Measurements from ENCODE around the gene OAS1.
"Not testable (repeated sequence)": the region's sequence is repeated elsewhere in the genome, so short reads cannot be mapped to it uniquely, and the experiment has no call there.

OAS1 gene

DNA sequence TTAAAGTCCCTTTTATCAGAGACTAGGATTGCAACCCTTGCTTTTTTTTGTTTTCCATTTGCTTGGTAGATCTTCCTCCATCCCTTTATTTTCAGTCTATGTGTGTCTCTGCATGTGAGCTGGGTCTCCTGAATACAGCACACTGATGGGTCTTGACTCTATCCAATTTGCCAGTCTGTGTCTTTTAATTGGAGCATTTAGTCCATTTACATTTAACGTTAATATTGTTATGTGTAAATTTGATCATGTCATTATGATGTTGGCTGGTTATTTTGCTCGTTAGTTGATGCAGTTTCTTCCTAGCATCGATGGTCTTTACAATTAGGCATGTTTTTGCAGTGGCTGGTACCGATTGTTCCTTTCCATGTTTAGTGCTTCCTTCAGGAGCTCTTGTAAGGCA lies 50.4 kb downstream of the OAS1 start:
- not testable (repeated sequence) for H3K27ac ChIP-seq (ENCODE audit: low read length); H3K9me3 ChIP-seq (ENCODE audit: control insufficient read depth in 1 of 2, low read length in 2 of 2); H3K4me3 ChIP-seq (ENCODE audit: low read depth in 1 of 2, low read length in 2 of 2); H3K4me1 ChIP-seq (ENCODE audit: control insufficient read depth in 1 of 2, insufficient read depth in 2 of 2, low read length in 2 of 2); H3K27me3 ChIP-seq (ENCODE audit: low read depth, low read length)
- H3K36me3 ChIP-seq (ENCODE audit: control insufficient read depth in 1 of 2, insufficient read depth in 2 of 2, low read length in 2 of 2): peaks cover 3 to 12% of the 10 kb centered on the region in 2 donors

DNA sequence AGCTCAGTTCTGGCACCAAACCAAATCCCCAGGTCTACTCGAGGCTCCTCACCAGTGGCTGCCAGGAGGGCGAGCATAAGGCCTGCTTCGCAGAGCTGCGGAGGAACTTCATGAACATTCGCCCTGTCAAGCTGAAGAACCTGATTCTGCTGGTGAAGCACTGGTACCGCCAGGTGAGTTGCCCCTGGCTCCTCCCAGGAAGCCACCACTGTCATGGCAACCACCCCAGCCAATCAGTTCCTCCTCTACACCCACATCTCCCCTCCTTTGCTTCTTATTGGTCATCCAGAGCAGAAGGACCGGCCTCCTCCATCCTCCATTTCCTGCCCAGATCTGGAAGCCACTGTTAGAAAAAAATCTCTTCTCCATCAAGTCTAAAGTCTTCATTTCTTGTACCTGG lies 54.3 kb downstream of the OAS1 start:
- Histone ChIP-seq H3K4me1 (ENCODE audit: control insufficient read depth in 1 of 2, insufficient read depth in 2 of 2, low read length in 2 of 2) (no peaks in the 10 kb centered on the region), H3K36me3 (ENCODE audit: control insufficient read depth in 1 of 2, insufficient read depth in 2 of 2, low read length in 2 of 2) (peaks cover 15 to 31% of the 10 kb centered on the region in 2 donors), H3K9me3 (ENCODE audit: control insufficient read depth in 1 of 2, low read length in 2 of 2) (peaks cover 0 to 8% of the 10 kb centered on the region in 2 donors), H3K27ac (ENCODE audit: low read length) (no peak overlapping the region), H3K4me3 (ENCODE audit: low read depth in 1 of 2, low read length in 2 of 2) (no peak overlapping the region), H3K27me3 (ENCODE audit: low read depth, low read length) (no peaks in the 10 kb centered on the region)

DNA sequence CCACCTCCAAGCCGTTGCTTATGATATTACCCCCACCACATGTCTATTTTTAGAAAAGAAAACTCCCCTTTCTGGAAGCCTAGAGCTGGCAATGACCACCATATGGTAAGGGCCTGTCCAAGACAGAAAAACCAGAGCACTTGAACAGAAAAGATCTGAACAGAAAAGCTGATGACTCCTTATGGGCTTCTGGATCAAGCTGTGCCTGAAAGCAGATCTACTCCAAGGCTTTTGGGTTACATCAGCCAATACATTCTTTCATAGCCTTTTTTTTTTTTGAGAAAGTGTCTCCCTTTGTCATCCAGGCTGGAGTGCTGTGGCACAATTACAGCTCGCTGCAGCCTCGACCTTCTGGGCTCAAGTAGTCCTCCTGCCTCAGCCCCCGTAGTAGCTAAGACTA lies 54.8 kb downstream of the OAS1 start:
- H3K4me3 ChIP-seq (ENCODE audit: low read depth in 1 of 2, low read length in 2 of 2): no peak overlapping the region
- no peak overlapping the region for H3K27ac ChIP-seq (ENCODE audit: low read length)
- H3K9me3 ChIP-seq (ENCODE audit: control insufficient read depth in 1 of 2, low read length in 2 of 2): peaks cover 0 to 8% of the 10 kb centered on the region in 2 donors
- H3K36me3 ChIP-seq (ENCODE audit: control insufficient read depth in 1 of 2, insufficient read depth in 2 of 2, low read length in 2 of 2): peaks cover 15 to 34% of the 10 kb centered on the region in 2 donors
- no peaks in the 10 kb centered on the region for H3K27me3 ChIP-seq (ENCODE audit: low read depth, low read length)
- H3K4me1 ChIP-seq (ENCODE audit: control insufficient read depth in 1 of 2, insufficient read depth in 2 of 2, low read length in 2 of 2): no peaks in the 10 kb centered on the region

GRCh38 chr12:112962561-112962960 lies 55.8 kb downstream of the OAS1 start:
- H3K9me3 ChIP-seq (ENCODE audit: control insufficient read depth in 1 of 2, low read length in 2 of 2): peaks cover 0 to 8% of the 10 kb centered on the region in 2 donors
- peaks cover 16 to 34% of the 10 kb centered on the region in 2 donors for H3K36me3 ChIP-seq (ENCODE audit: control insufficient read depth in 1 of 2, insufficient read depth in 2 of 2, low read length in 2 of 2)
- H3K27ac ChIP-seq (ENCODE audit: low read length): no peak overlapping the region
- H3K4me1 ChIP-seq (ENCODE audit: control insufficient read depth in 1 of 2, insufficient read depth in 2 of 2, low read length in 2 of 2): no peaks in the 10 kb centered on the region
- H3K4me3 ChIP-seq (ENCODE audit: low read depth in 1 of 2, low read length in 2 of 2): no peak overlapping the region
- H3K27me3 ChIP-seq (ENCODE audit: low read depth, low read length): no peaks in the 10 kb centered on the region

GRCh38 chr12:112963227-112963861 lies 56.6 kb downstream of the OAS1 start:
- no peak overlapping the region for H3K27ac ChIP-seq (ENCODE audit: low read length)
- H3K36me3 ChIP-seq (ENCODE audit: control insufficient read depth in 1 of 2, insufficient read depth in 2 of 2, low read length in 2 of 2): peaks cover 22 to 34% of the 10 kb centered on the region in 2 donors

GRCh38 chr12:112964067-112964670 lies 57.4 kb downstream of the OAS1 start:
- H3K36me3 ChIP-seq (ENCODE audit: control insufficient read depth in 1 of 2, insufficient read depth in 2 of 2, low read length in 2 of 2): peaks cover 22 to 34% of the 10 kb centered on the region in 2 donors
- no peak overlapping the region for H3K27ac ChIP-seq (ENCODE audit: low read length)
- H3K27me3 ChIP-seq (ENCODE audit: low read depth, low read length): no peaks in the 10 kb centered on the region
- no peaks in the 10 kb centered on the region for H3K4me1 ChIP-seq (ENCODE audit: control insufficient read depth in 1 of 2, insufficient read depth in 2 of 2, low read length in 2 of 2)
- no peak overlapping the region for H3K4me3 ChIP-seq (ENCODE audit: low read depth in 1 of 2, low read length in 2 of 2)
- peaks cover 0 to 6% of the 10 kb centered on the region in 2 donors for H3K9me3 ChIP-seq (ENCODE audit: control insufficient read depth in 1 of 2, low read length in 2 of 2)

More at GRCh38 chr12:112963227-112963861, 56.6 kb downstream of the OAS1 start:
- Histone ChIP-seq H3K4me3 (ENCODE audit: low read depth in 1 of 2, low read length in 2 of 2) (no peak overlapping the region), H3K27me3 (ENCODE audit: low read depth, low read length) (no peaks in the 10 kb centered on the region), H3K4me1 (ENCODE audit: control insufficient read depth in 1 of 2, insufficient read depth in 2 of 2, low read length in 2 of 2) (no peaks in the 10 kb centered on the region), H3K9me3 (ENCODE audit: control insufficient read depth in 1 of 2, low read length in 2 of 2) (peaks cover 0 to 8% of the 10 kb centered on the region in 2 donors)

DNA sequence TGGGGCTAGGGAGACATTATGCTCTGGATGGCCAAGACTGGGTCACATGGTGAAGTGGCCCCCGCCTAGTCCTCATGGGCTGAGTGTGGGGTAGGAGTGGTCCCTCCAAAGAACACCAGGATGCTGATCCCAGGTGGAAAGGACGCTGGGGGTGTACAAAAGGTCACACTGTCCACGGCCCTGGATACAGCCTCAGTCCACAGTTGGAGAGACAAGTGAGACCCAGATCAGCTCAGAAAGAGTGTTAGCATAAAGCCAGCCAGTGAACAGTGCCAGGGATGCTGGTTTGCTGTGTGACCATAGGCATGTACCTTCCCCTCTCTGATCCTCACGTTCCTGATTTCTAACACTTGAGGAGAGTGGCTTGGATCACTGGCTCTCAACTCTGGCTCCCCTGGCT lies 58.2 kb downstream of the OAS1 start:
- Histone ChIP-seq H3K27me3 (ENCODE audit: low read depth, low read length) (no peaks in the 10 kb centered on the region), H3K4me3 (ENCODE audit: low read depth in 1 of 2, low read length in 2 of 2) (no peak overlapping the region), H3K27ac (ENCODE audit: low read length) (no peak overlapping the region), H3K36me3 (ENCODE audit: control insufficient read depth in 1 of 2, insufficient read depth in 2 of 2, low read length in 2 of 2) (peaks cover 22 to 34% of the 10 kb centered on the region in 2 donors), H3K4me1 (ENCODE audit: control insufficient read depth in 1 of 2, insufficient read depth in 2 of 2, low read length in 2 of 2) (no peaks in the 10 kb centered on the region), H3K9me3 (ENCODE audit: control insufficient read depth in 1 of 2, low read length in 2 of 2) (no peaks in the 10 kb centered on the region)

DNA sequence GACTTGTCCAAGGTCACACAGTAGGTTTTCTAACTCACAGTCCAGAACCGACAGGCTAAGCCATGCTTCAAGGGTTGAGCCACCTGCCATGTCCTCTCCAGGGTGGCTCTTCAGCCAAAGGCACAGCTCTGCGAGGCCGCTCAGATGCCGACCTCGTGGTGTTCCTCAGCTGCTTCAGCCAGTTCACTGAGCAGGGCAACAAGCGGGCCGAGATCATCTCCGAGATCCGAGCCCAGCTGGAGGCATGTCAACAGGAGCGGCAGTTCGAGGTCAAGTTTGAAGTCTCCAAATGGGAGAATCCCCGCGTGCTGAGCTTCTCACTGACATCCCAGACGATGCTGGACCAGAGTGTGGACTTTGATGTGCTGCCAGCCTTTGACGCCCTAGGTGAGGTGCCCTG lies 58.9 kb downstream of the OAS1 start:
- peaks cover 22 to 29% of the 10 kb centered on the region in 2 donors for H3K36me3 ChIP-seq (ENCODE audit: control insufficient read depth in 1 of 2, insufficient read depth in 2 of 2, low read length in 2 of 2)
- H3K4me3 ChIP-seq (ENCODE audit: low read depth in 1 of 2, low read length in 2 of 2): no peak overlapping the region
- no peaks in the 10 kb centered on the region for H3K4me1 ChIP-seq (ENCODE audit: control insufficient read depth in 1 of 2, insufficient read depth in 2 of 2, low read length in 2 of 2)
- no peaks in the 10 kb centered on the region for H3K27me3 ChIP-seq (ENCODE audit: low read depth, low read length)
- no peaks in the 10 kb centered on the region for H3K9me3 ChIP-seq (ENCODE audit: control insufficient read depth in 1 of 2, low read length in 2 of 2)
- no peak overlapping the region for H3K27ac ChIP-seq (ENCODE audit: low read length)

DNA sequence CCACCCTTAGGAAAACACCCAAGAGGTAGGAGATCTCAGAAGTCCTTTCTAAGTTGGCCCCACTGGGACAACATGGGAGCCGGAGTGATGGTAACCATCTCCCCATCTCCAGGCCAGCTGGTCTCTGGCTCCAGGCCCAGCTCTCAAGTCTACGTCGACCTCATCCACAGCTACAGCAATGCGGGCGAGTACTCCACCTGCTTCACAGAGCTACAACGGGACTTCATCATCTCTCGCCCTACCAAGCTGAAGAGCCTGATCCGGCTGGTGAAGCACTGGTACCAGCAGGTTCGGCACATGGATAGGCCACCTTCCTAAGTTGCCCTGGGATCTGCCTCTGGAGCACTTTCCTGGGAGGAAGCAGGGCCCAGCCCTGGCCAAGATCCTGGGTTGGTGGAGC lies 60.5 kb downstream of the OAS1 start:
- peaks cover 18 to 22% of the 10 kb centered on the region in 2 donors for H3K36me3 ChIP-seq (ENCODE audit: control insufficient read depth in 1 of 2, insufficient read depth in 2 of 2, low read length in 2 of 2)

DNA sequence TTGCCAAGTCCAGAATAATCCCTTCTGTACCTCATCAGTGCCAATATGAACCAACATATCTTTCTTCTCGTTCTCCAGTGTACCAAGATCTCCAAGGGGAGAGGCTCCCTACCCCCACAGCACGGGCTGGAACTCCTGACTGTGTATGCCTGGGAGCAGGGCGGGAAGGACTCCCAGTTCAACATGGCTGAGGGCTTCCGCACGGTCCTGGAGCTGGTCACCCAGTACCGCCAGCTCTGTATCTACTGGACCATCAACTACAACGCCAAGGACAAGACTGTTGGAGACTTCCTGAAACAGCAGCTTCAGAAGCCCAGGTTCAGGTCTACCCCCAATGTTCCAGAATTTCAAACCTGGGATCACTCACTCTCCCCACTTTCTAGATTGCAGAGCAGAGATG lies 61.1 kb downstream of the OAS1 start:
- H3K36me3 ChIP-seq (ENCODE audit: control insufficient read depth in 1 of 2, insufficient read depth in 2 of 2, low read length in 2 of 2): peaks cover 12 to 18% of the 10 kb centered on the region in 2 donors
- H3K4me1 ChIP-seq (ENCODE audit: control insufficient read depth in 1 of 2, insufficient read depth in 2 of 2, low read length in 2 of 2): no peaks in the 10 kb centered on the region
- no peaks in the 10 kb centered on the region for H3K9me3 ChIP-seq (ENCODE audit: control insufficient read depth in 1 of 2, low read length in 2 of 2)
- no peak overlapping the region for H3K4me3 ChIP-seq (ENCODE audit: low read depth in 1 of 2, low read length in 2 of 2)
- no peak overlapping the region for H3K27ac ChIP-seq (ENCODE audit: low read length)
- H3K27me3 ChIP-seq (ENCODE audit: low read depth, low read length): no peaks in the 10 kb centered on the region

More for the DNA sequence above, 60.5 kb downstream of the OAS1 start:
- Histone ChIP-seq H3K27me3 (ENCODE audit: low read depth, low read length) (no peaks in the 10 kb centered on the region), H3K27ac (ENCODE audit: low read length) (no peak overlapping the region), H3K4me3 (ENCODE audit: low read depth in 1 of 2, low read length in 2 of 2) (no peak overlapping the region), H3K9me3 (ENCODE audit: control insufficient read depth in 1 of 2, low read length in 2 of 2) (no peaks in the 10 kb centered on the region), H3K4me1 (ENCODE audit: control insufficient read depth in 1 of 2, insufficient read depth in 2 of 2, low read length in 2 of 2) (no peaks in the 10 kb centered on the region)
